Measurements from ENCODE around the gene CNDP2.

CNDP2 gene

GRCh38 chr18:74507097-74507881 lies 11.1 kb downstream of the CNDP2 start:
- no peak for TF ChIP-seq CTCF (conservative IDR thresholded peaks at IDR 0.05; ENCODE audit: low read length)
- DNase-seq (ENCODE audit: low read depth) = no peak
- H3K4me3 ChIP-seq (ENCODE audit: low read length) = no peak overlapping the region

DNA sequence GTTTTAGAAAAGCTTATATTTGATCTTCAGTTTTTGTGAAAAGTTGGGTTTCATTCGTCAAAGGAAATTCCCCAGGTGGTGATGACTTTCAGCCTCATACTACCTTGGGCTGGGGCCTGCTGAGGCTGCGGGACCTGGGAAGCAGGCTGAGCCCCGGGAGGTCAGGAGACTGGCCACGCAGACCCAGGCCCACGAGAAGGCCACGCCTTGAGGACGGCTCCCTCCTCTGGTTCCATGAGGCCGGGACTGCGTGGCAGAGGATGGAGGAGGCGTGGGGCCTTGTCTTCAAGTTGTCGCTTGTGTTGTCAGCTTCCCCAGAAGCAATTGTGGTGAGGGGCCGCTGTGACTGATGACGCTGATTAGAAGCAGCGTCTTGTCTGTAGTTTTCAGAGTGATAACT lies 11.8 kb downstream of the CNDP2 start:
- no peak for DNase-seq (ENCODE audit: low read depth)
- H3K4me3 ChIP-seq (ENCODE audit: low read length) = no peak overlapping the region
- no peak for TF ChIP-seq CTCF (conservative IDR thresholded peaks at IDR 0.05; ENCODE audit: low read length)

DNA sequence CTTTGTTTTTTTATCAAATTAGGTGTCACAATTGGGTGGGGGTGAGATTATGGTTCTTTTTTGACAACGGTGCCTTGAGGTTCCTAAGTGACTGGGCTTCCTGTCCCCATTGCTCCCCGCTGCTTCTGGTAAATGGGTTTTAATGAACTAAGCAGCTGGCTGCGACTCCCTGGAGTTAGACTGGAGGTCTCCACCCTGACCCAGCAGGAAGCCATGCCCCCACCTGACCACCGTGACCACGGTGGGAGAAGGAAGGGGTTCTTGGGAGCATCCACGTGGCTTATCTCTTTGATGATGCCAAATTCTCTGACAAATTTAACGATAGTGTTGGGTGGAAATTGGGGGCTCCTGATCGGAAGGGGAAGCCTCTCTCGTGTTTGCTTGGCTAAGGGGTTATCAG lies 12.2 kb downstream of the CNDP2 start:
- DNase-seq (ENCODE audit: low read depth) = no peak
- TF ChIP-seq CTCF (conservative IDR thresholded peaks at IDR 0.05; ENCODE audit: low read length) = no peak
- no peak overlapping the region for H3K4me3 ChIP-seq (ENCODE audit: low read length)

- TF ChIP-seq CTCF (conservative IDR thresholded peaks at IDR 0.05; ENCODE audit: low read length) = no peak
- DNase-seq (ENCODE audit: low read depth) = no peak
- H3K4me3 ChIP-seq (ENCODE audit: low read length) = no peak overlapping the region
Observed at GRCh38 chr18:74508821-74509225, 12.7 kb downstream of the CNDP2 start.

- DNase-seq (ENCODE audit: low read depth) = no peak
- TF ChIP-seq CTCF (conservative IDR thresholded peaks at IDR 0.05; ENCODE audit: low read length) = no peak
- H3K4me3 ChIP-seq (ENCODE audit: low read length) = no peak overlapping the region
Observed at GRCh38 chr18:74509856-74510769, 13.9 kb downstream of the CNDP2 start.

- no peak for DNase-seq (ENCODE audit: low read depth)
- no peak for TF ChIP-seq CTCF (conservative IDR thresholded peaks at IDR 0.05; ENCODE audit: low read length)
- H3K4me3 ChIP-seq (ENCODE audit: low read length) = no peak overlapping the region
Observed at GRCh38 chr18:74510770-74511095, 14.6 kb downstream of the CNDP2 start.

DNA sequence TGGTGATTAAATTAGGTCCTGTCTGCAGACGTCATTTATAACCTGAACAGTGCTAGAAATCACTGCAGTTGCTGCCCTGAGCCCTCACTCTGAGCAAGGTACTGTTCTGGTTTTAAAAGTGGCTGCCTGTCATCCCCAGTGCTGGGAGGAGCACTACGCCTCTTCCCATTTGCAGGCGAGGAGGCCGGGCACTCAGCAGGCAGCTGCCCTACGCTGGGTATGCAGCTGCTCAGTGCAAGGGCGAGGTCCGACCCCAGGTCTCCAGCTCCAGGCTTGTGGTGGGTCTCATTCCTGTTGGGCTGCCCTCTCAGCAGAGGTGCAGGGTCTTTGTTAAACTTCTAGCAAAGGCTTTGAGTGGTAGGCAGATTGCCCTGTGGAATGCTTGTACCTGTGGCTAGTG lies 15.7 kb downstream of the CNDP2 start:
- TF ChIP-seq CTCF (conservative IDR thresholded peaks at IDR 0.05; ENCODE audit: low read length) = no peak
- DNase-seq (ENCODE audit: low read depth) = no peak
- no peak overlapping the region for H3K4me3 ChIP-seq (ENCODE audit: low read length)

All from AG10803 (cell line).